K562 (cell line): ENCODE measurements around the gene METAP1D. TPM values are rescaled to one million over a fixed set of nuclear protein-coding genes. Genes with fewer than 3 reads are reported as not detected.

Experiments used
- CC2D1A ChIP-seq: fragments of 450-650 bp; IDR thresholded peaks from 2 replicates; pipeline ENCODE4 v1.6.1; 2017; ENCODE audit warnings: mild to moderate bottlenecking
- ETS1 ChIP-seq: conservative IDR thresholded peaks from 2 replicates; pipeline ENCODE4 v1.6.1; 2011; ENCODE audit warnings: low read depth, mild to moderate bottlenecking, low read length; ENCODE audit not compliant: control insufficient read depth
- FOXK1 ChIP-seq: sonication (generic); formaldehyde crosslinking; IDR thresholded peaks from 2 replicates; pipeline ENCODE4 v1.8.0; 2022; ENCODE audit warnings: missing genetic modification reagents, mild to moderate bottlenecking, borderline replicate concordance
- KDM4B ChIP-seq, 2 experiments: fragments of 450-650 bp in 1 of 2; sonication (generic) in 1 of 2; IDR thresholded peaks; 2 replicates each; pipeline ENCODE4 v1.6.1; 2016 to 2017; ENCODE audit warnings: borderline replicate concordance in 2 of 2, antibody characterized with exemption in 1 of 2, low read depth in 1 of 2, mild to moderate bottlenecking in 1 of 2
- MEIS2 ChIP-seq: fragments of 450-650 bp; IDR thresholded peaks from 2 replicates; pipeline ENCODE4 v1.6.1; 2014; ENCODE audit warnings: mild to moderate bottlenecking; ENCODE audit not compliant: partially characterized antibody
- SP1 ChIP-seq: sonication (generic); formaldehyde crosslinking; IDR thresholded peaks from 2 replicates; pipeline ENCODE4 v1.8.1; 2022; ENCODE audit warnings: mild to moderate bottlenecking, missing genetic modification reagents
- SP2 ChIP-seq: IDR thresholded peaks from 2 replicates; pipeline ENCODE4 v1.6.1; 2011; ENCODE audit warnings: mild to moderate bottlenecking, low read depth, low read length, moderate library complexity; ENCODE audit not compliant: poor library complexity, severe bottlenecking; ENCODE audit errors: extremely low read depth
- TAF9B ChIP-seq: fragments of 450-650 bp; IDR thresholded peaks from 2 replicates; pipeline ENCODE4 v1.6.1; 2018; ENCODE audit warnings: mild to moderate bottlenecking; ENCODE audit not compliant: partially characterized antibody
- THRA ChIP-seq: fragments of 450-650 bp; IDR thresholded peaks from 2 replicates; pipeline ENCODE4 v1.6.1; 2017; ENCODE audit warnings: mild to moderate bottlenecking, moderate library complexity
- ZBTB26 ChIP-seq: fragments of 450-650 bp; formaldehyde crosslinking; IDR thresholded peaks from 2 replicates; pipeline ENCODE4 v1.4.0; 2022; ENCODE audit warnings: missing genetic modification characterization
- ZBTB7A ChIP-seq: IDR thresholded peaks from 2 replicates; pipeline ENCODE4 v1.6.1; 2011; ENCODE audit warnings: low read depth, mild to moderate bottlenecking, low read length, moderate library complexity, borderline replicate concordance; ENCODE audit not compliant: control insufficient read depth
- ZNF224 ChIP-seq: sonication (generic); formaldehyde crosslinking; IDR thresholded peaks from 2 replicates; pipeline ENCODE4 v1.8.0; 2022; ENCODE audit warnings: mild to moderate bottlenecking, missing genetic modification reagents
- ZNF696 ChIP-seq: fragments of 250-450 bp; sonication (Bioruptor Pico); conservative IDR thresholded peaks from 2 replicates; pipeline ENCODE4 v1.4.0; 2020; ENCODE audit warnings: mild to moderate bottlenecking, moderate library complexity
- ZNF75A ChIP-seq: fragments of 450-650 bp; formaldehyde crosslinking; IDR thresholded peaks from 2 replicates; pipeline ENCODE4 v1.4.0; 2020; ENCODE audit warnings: mild to moderate bottlenecking
- polyA plus RNA-seq, 8 experiments: library from polyadenylated mRNA; depleted of rRNA in 4 of 8; stranded (reverse) in 5 of 8; unstranded in 3 of 8; fragments of >200 nt; fragmentation: Nextera tagmentation in 2 of 8; fragmentation: Illumina TruSeq in 1 of 8; extraction: Ambion mirVana in 2 of 8; extraction: Trizol in 1 of 8; gene quantifications; 2 replicates each; pipeline versions ENCODE4 v1.2.1 to v1.2.3, GENCODE V29; 2011 to 2014; ENCODE audit warnings: inconsistent platforms in 1 of 8, missing spikeins in 1 of 8
- total RNA-seq, 7 experiments: library from RNA; depleted of rRNA in 6 of 7; stranded (reverse); fragments of >200 nt in 6 of 7; fragmentation: Illumina TruSeq in 2 of 7; extraction: Trizol in 2 of 7; gene quantifications; 2 replicates each; pipeline versions ENCODE4 v1.2.1 to v1.2.3, GENCODE V29; 2011 to 2021; ENCODE audit warnings: low replicate concordance in 1 of 7

The METAP1D gene
- total and polyA plus RNA-seq, 9 of the 15 experiments (the other 6 are each of a cell fraction or from before 2014, with no cell fraction given), result 8.0 to 23.4 (median 15.7) TPM

- no peak for TF ChIP-seq ZNF696 (CRISPR knock-in tag)
- TF ChIP-seq CC2D1A, result 0 out of 2 replicates have a peak, but pooled peaks have one; percentile 17
- peak in 1 of 2 experiments; percentile 77; a peak in 1 of 4 replicates for TF ChIP-seq KDM4B (IDR thresholded peaks at IDR 0.05; ENCODE audit: borderline replicate concordance in 2 of 2, low read depth in 1 of 2)
- peak; percentile 93 for TF ChIP-seq FOXK1 (CRISPR knock-in tag)
- TF ChIP-seq ZNF224, result peak; percentile 80; the same call in 1 of the 2 replicates
- TF ChIP-seq SP2, result no peak
- 0 out of 2 replicates have a peak, but pooled peaks have one; percentile 18 for TF ChIP-seq ZNF75A (CRISPR knock-in tag)
- TF ChIP-seq ETS1, result peak; percentile 99
- TF ChIP-seq THRA, result no peak
- 0 out of 2 replicates have a peak, but pooled peaks have one; percentile 15 for TF ChIP-seq ZBTB26
- TF ChIP-seq SP1 (CRISPR knock-in tag), result peak; percentile 92
- peak; percentile 78 for TF ChIP-seq MEIS2
- TF ChIP-seq ZBTB7A, result peak; percentile 48; the same call in 1 of the 2 replicates
- peak; percentile 81 for TF ChIP-seq TAF9B
Observed at GRCh38 chr2:171999604-172000469, at the start of gene METAP1D (continued).
